HEK293 (cell line): ENCODE data around the gene MUC5B.

Experiments used
- CTCF ChIA-PET: fragments of 350-600 bp; formaldehyde crosslinking; extraction: SDS; loops from one replicate; lab custom pipeline; 2021; ENCODE audit warnings: antibody characterized with exemption; lab: Yijun Ruan, JAX
- POLR2A ChIA-PET: fragments of 300-600 bp; formaldehyde crosslinking; extraction: SDS; loops from one replicate; lab custom pipeline; 2020; ENCODE audit warnings: antibody characterized with exemption, inconsistent platforms; lab: Yijun Ruan, JAX
- H3K27ac ChIP-seq: fragments of 200-500 bp; sonication (Bioruptor generic); 2 replicates; pipeline ENCODE4 v1.5.1; 2014; ENCODE audit warnings: low read depth, low read length, control low read depth, inconsistent platforms; ENCODE audit errors: extremely low read depth
- H3K36me3 ChIP-seq, 2 experiments: fragments of 200-500 bp in 1 of 2; sonication (Bioruptor generic) in 1 of 2; 1 replicate in 1 of 2; 2 replicates in 1 of 2; pipeline ENCODE4 v1.5.1; 2014 to 2017; ENCODE audit warnings: inconsistent platforms in 2 of 2, low read length in 2 of 2; ENCODE audit not compliant: control insufficient read depth in 2 of 2, insufficient read depth in 1 of 2
- H3K4me1 ChIP-seq: fragments of 200-500 bp; sonication (Bioruptor generic); 2 replicates; pipeline ENCODE4 v1.5.1; 2014; ENCODE audit warnings: mild to moderate bottlenecking, low read length, inconsistent platforms; ENCODE audit not compliant: control insufficient read depth, insufficient read depth
- H3K4me3 ChIP-seq: 2 replicates; pipeline ENCODE4 v1.5.1; 2011; ENCODE audit warnings: low read depth, mild to moderate bottlenecking, control low read depth, low read length, moderate library complexity
- H3K9me3 ChIP-seq: fragments of 200-500 bp; sonication (Bioruptor generic); 2 replicates; pipeline ENCODE4 v1.5.1; 2014; ENCODE audit warnings: low read depth, low read length, inconsistent platforms; ENCODE audit not compliant: control insufficient read depth, insufficient read depth
- BCL11A ChIP-seq: fragments of 450-650 bp; formaldehyde crosslinking; IDR thresholded peaks from 2 replicates; pipeline ENCODE4 v1.5.1; 2016; ENCODE audit warnings: low read depth, missing biosample characterization, missing genetic modification characterization
- KLF7 ChIP-seq: fragments of 450-650 bp; formaldehyde crosslinking; IDR thresholded peaks from 2 replicates; pipeline ENCODE4 v1.5.1; 2016; ENCODE audit warnings: missing biosample characterization, missing genetic modification characterization, borderline replicate concordance
- PRDM2 ChIP-seq: fragments of 450-650 bp; formaldehyde crosslinking; IDR thresholded peaks from 2 replicates; pipeline ENCODE4 v1.5.1; 2016; ENCODE audit warnings: missing biosample characterization, missing genetic modification characterization, borderline replicate concordance
- SETDB1 ChIP-seq: IDR thresholded peaks from one replicate; pipeline ENCODE4 v1.6.1; 2017; ENCODE audit warnings: mild to moderate bottlenecking, low read length, moderate library complexity, mixed read lengths; ENCODE audit not compliant: insufficient read length
- WT1 ChIP-seq: fragments of 450-650 bp; formaldehyde crosslinking; IDR thresholded peaks from 2 replicates; pipeline ENCODE4 v1.5.1; 2016; ENCODE audit warnings: missing biosample characterization, missing genetic modification characterization
- YY1 ChIP-seq: fragments of 450-650 bp; formaldehyde crosslinking; IDR thresholded peaks from 2 replicates; pipeline ENCODE4 v1.5.1; 2018; ENCODE audit warnings: missing biosample characterization, missing genetic modification characterization
- ZBTB26 ChIP-seq: fragments of 450-650 bp; formaldehyde crosslinking; optimal IDR thresholded peaks from 2 replicates; pipeline ENCODE3; 2016; ENCODE audit warnings: missing biosample characterization, mild to moderate bottlenecking, missing genetic modification characterization
- ZFP69B ChIP-seq: fragments of 450-650 bp; formaldehyde crosslinking; IDR thresholded peaks from 2 replicates; pipeline ENCODE4 v1.5.1; 2016; ENCODE audit warnings: missing biosample characterization, missing genetic modification characterization
- ZNF140 ChIP-seq: fragments of 450-650 bp; formaldehyde crosslinking; IDR thresholded peaks from 2 replicates; pipeline ENCODE4 v1.5.1; 2016; ENCODE audit warnings: missing biosample characterization, missing genetic modification characterization
- ZNF148 ChIP-seq: fragments of 450-650 bp; formaldehyde crosslinking; IDR thresholded peaks from 2 replicates; pipeline ENCODE4 v1.5.0; 2017; ENCODE audit warnings: missing biosample characterization, missing genetic modification characterization, borderline replicate concordance
- ZNF311 ChIP-seq: fragments of 450-650 bp; formaldehyde crosslinking; IDR thresholded peaks from 2 replicates; pipeline ENCODE4 v1.5.1; 2017; ENCODE audit warnings: missing biosample characterization, missing genetic modification characterization, borderline replicate concordance
- ZNF354C ChIP-seq: fragments of 450-650 bp; formaldehyde crosslinking; IDR thresholded peaks from 2 replicates; pipeline ENCODE4 v1.5.1; 2016; ENCODE audit warnings: missing biosample characterization, missing genetic modification characterization, low read depth, borderline replicate concordance
- ZNF555 ChIP-seq: fragments of 450-650 bp; formaldehyde crosslinking; conservative IDR thresholded peaks from 2 replicates; pipeline ENCODE4 v1.5.1; 2017; ENCODE audit warnings: missing biosample characterization, mild to moderate bottlenecking, missing genetic modification characterization, inconsistent platforms
- ZNF560 ChIP-seq: fragments of 450-650 bp; formaldehyde crosslinking; IDR thresholded peaks from 2 replicates; pipeline ENCODE4 v1.5.1; 2017; ENCODE audit warnings: missing biosample characterization, missing genetic modification characterization, borderline replicate concordance
- ZNF580 ChIP-seq: fragments of 450-650 bp; formaldehyde crosslinking; IDR thresholded peaks from 2 replicates; pipeline ENCODE4 v1.5.1; 2016; ENCODE audit warnings: missing biosample characterization, missing genetic modification characterization
- ZNF585B ChIP-seq: fragments of 450-650 bp; formaldehyde crosslinking; IDR thresholded peaks from 2 replicates; pipeline ENCODE4 v1.5.1; 2016; ENCODE audit warnings: missing biosample characterization, missing genetic modification characterization
- ZNF623 ChIP-seq: fragments of 450-650 bp; formaldehyde crosslinking; IDR thresholded peaks from 2 replicates; pipeline ENCODE4 v1.5.1; 2016; ENCODE audit warnings: missing biosample characterization, missing genetic modification characterization
- ZNF645 ChIP-seq: fragments of 450-650 bp; formaldehyde crosslinking; IDR thresholded peaks from 2 replicates; pipeline ENCODE4; 2016; ENCODE audit warnings: missing biosample characterization, missing genetic modification characterization
- ZNF658 ChIP-seq: fragments of 450-650 bp; formaldehyde crosslinking; IDR thresholded peaks from 2 replicates; pipeline ENCODE4; 2016; ENCODE audit warnings: missing biosample characterization, missing genetic modification characterization
- ZNF670 ChIP-seq: fragments of 450-650 bp; formaldehyde crosslinking; IDR thresholded peaks from 2 replicates; pipeline ENCODE4 v1.5.1; 2016; ENCODE audit warnings: missing biosample characterization, missing genetic modification characterization, low read depth
- ZNF792 ChIP-seq: fragments of 450-650 bp; formaldehyde crosslinking; IDR thresholded peaks from 2 replicates; pipeline ENCODE4 v1.5.1; 2016; ENCODE audit warnings: missing biosample characterization, missing genetic modification characterization
- ZSCAN18 ChIP-seq: fragments of 450-650 bp; formaldehyde crosslinking; IDR thresholded peaks from 2 replicates; pipeline ENCODE4 v1.5.1; 2016; ENCODE audit warnings: missing biosample characterization, missing genetic modification characterization

The MUC5B gene

GRCh38 chr11:1298695-1299492 lies 76.0 kb downstream of the MUC5B start:
- POLR2A ChIA-PET = interaction anchor here (1.2 kb wide), 1 partner anchor 36 kb away, joined by 3 read pairs; no protein-coding TSS in a partner anchor
- no peak overlapping the region for H3K27ac ChIP-seq
- H3K4me1 ChIP-seq = no peaks in the 10 kb centered on the region
- no peaks in the 10 kb centered on the region for H3K9me3 ChIP-seq
- H3K4me3 ChIP-seq = no peak overlapping the region
- no peak for TF ChIP-seq SETDB1
- no peak for TF ChIP-seq YY1
- no peak for TF ChIP-seq ZNF670 (tag by site-specific recombination)
- no peak for TF ChIP-seq ZNF623 (tag by site-specific recombination)
- no peak for TF ChIP-seq ZNF354C (tag by site-specific recombination)
- no peak for TF ChIP-seq ZSCAN18 (tag by site-specific recombination)
- no peak for TF ChIP-seq ZNF645 (tag by site-specific recombination)
- no peak for TF ChIP-seq ZFP69B
- no peak for TF ChIP-seq WT1 (tag by site-specific recombination)
- no peak for TF ChIP-seq BCL11A (tag by site-specific recombination)
- no peak for TF ChIP-seq ZNF658 (tag by site-specific recombination)
- H3K36me3 ChIP-seq = peaks cover 0 to 43% of the 10 kb centered on the region in 2 experiments; a peak in 1 of 3 replicates
- CTCF ChIA-PET = no interaction called here

GRCh38 chr11:1299621-1300020 lies 76.8 kb downstream of the MUC5B start:
- H3K36me3 ChIP-seq = peaks cover 0 to 43% of the 10 kb centered on the region in 2 experiments; a peak in 1 of 3 replicates
- no peaks in the 10 kb centered on the region for H3K9me3 ChIP-seq
- no peak overlapping the region for H3K27ac ChIP-seq
- ChIA-PET CTCF (no interaction called here), POLR2A (no interaction called here)
- H3K4me1 ChIP-seq = no peaks in the 10 kb centered on the region
- no peak overlapping the region for H3K4me3 ChIP-seq
- TF ChIP-seq ZNF140 (no peak), ZNF148 (tag by site-specific recombination) (no peak), PRDM2 (no peak), ZNF580 (tag by site-specific recombination) (no peak), ZNF560 (tag by site-specific recombination) (no peak), ZNF311 (tag by site-specific recombination) (no peak), KLF7 (tag by site-specific recombination) (no peak), ZNF555 (no peak), ZNF585B (tag by site-specific recombination) (no peak), ZNF792 (tag by site-specific recombination) (no peak), ZBTB26 (no peak)
